ENCODE data around the gene BID. TPM values are rescaled to one million over a fixed set of nuclear protein-coding genes. Genes with fewer than 3 reads are reported as not detected.

Gene BID
- total RNA-seq, 4 donors from 2014 or later = 5.1 to 23.7 (median 9.8) TPM

DNA sequence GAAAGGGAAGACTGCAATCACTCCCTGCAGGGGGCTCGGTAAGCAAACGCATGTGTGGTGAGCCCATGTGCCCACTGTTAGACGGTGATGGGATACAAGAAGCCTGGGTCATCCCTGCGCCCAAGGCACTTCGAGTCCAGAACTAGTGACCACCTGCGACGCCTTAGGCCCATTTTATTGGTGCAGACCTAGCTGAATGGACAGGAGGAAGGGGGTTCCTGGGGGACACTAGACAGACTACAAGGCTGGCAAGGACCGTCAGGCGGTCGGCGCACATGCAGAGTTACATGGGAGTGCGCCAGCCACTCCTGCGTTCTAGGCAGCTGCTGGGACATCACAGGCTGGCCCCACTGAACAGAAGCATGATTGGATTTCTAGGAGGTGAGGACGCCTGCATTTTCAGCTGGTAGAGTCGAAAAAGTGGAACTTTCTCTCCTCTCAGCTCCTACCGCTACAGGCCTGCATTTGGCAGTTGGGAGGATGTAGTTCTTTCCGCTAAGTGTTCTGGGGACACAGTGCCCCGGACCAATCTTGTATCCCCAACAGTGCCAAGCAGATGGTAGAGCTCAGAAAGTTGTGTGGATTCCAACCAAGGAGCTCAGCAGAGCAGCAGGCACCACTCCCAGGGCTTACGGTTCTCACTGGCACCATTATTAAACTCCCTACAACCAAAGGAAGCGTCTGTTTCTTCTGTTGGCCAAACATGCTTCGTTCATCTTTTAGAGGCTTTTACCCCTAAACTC is 35.7 kb downstream of the BID start:
- ATAC-seq = peak in 1 of 2 donors; percentile 27

DNA sequence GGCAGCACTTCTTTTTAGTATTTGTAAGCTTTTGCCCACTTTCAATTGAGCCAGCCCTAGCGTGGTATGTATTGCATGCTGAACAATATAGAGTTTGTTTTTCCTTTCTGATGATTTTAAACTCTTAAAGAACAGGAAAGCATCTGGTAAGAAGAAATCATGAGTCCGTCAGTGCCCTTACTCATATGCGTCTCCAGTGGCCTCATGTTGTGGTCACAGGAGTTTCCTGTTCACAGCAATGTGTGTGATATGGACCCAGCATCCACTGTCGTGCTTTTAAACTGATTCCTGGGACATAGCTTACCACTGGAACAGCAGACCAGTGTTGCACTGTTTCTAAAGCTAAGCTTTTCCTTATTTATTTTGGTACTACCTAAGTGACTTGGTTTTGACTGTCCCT is 40.1 kb downstream of the BID start:
- Histone ChIP-seq H3K27ac (peak overlapping the region in 1 of 4 donors; percentile 2), H3K36me3 (peaks cover 0 to 63% of the 10 kb centered on the region in 2 donors), H3K4me3 (no peak overlapping the region), H3K4me1 (no peaks in the 10 kb centered on the region), H3K27me3 (no peaks in the 10 kb centered on the region), H3K9me3 (no peaks in the 10 kb centered on the region)
- ATAC-seq = no peak
- DNase-seq = no peak
- intact Hi-C loops (cut with DNase I; ENCODE audit: low total_unique reads) = no loop called here
- TF ChIP-seq, protein P1, sequence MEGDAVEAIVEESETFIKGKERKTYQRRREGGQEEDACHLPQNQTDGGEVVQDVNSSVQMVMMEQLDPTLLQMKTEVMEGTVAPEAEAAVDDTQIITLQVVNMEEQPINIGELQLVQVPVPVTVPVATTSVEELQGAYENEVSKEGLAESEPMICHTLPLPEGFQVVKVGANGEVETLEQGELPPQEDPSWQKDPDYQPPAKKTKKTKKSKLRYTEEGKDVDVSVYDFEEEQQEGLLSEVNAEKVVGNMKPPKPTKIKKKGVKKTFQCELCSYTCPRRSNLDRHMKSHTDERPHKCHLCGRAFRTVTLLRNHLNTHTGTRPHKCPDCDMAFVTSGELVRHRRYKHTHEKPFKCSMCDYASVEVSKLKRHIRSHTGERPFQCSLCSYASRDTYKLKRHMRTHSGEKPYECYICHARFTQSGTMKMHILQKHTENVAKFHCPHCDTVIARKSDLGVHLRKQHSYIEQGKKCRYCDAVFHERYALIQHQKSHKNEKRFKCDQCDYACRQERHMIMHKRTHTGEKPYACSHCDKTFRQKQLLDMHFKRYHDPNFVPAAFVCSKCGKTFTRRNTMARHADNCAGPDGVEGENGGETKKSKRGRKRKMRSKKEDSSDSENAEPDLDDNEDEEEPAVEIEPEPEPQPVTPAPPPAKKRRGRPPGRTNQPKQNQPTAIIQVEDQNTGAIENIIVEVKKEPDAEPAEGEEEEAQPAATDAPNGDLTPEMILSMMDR (IDR thresholded peaks at IDR 0.05 in 4 of 5, conservative IDR thresholded peaks at IDR 0.05 in 1 of 5) = no peak
- TF ChIP-seq POLR2A (IDR thresholded peaks at IDR 0.05) = no peak
- in situ Hi-C loops (cut with MboI; ENCODE audit: low sequenced_read_pairs in 4 of 4) = no loop called here

More for the DNA sequence above, 35.7 kb downstream of the BID start:
- Histone ChIP-seq H3K4me1 (peaks cover 0 to 4% of the 10 kb centered on the region in 2 donors), H3K9me3 (no peaks in the 10 kb centered on the region), H3K27ac (no peak overlapping the region), H3K4me3 (no peak overlapping the region), H3K27me3 (no peaks in the 10 kb centered on the region), H3K36me3 (peaks cover 0 to 26% of the 10 kb centered on the region in 2 donors)
- TF ChIP-seq, protein P1 (IDR thresholded peaks at IDR 0.05 in 4 of 5, conservative IDR thresholded peaks at IDR 0.05 in 1 of 5) = no peak
- TF ChIP-seq POLR2A (IDR thresholded peaks at IDR 0.05) = no peak
- intact Hi-C loops (cut with DNase I; ENCODE audit: low total_unique reads) (no loop called here), in situ Hi-C loops (cut with MboI; ENCODE audit: low sequenced_read_pairs in 4 of 4) (no loop called here)
- DNase-seq = no peak

DNA sequence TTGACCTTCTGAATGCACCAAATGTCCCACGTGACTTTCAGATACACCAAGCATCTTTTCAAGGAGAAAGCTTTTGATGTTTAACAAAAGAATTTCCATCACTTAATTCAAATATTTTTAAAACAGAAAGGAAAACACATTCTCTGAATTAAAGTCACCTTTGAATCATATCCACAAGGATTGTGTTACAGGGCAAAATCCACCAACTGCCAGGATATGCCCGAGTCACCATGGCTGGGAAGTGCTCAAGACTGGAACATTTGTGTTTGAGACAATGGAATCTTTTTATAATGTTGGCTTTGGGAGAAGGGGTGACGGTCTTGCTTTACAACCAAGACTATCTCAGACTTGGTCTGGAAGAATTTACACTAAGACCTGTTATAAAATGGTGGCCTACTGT is 40.8 kb downstream of the BID start:
- intact Hi-C loops (cut with DNase I; ENCODE audit: low total_unique reads) (no loop called here), in situ Hi-C loops (cut with MboI; ENCODE audit: low sequenced_read_pairs in 4 of 4) (no loop called here)
- Histone ChIP-seq H3K4me1 (no peaks in the 10 kb centered on the region), H3K27me3 (no peaks in the 10 kb centered on the region), H3K4me3 (no peak overlapping the region), H3K36me3 (peaks cover 0 to 70% of the 10 kb centered on the region in 2 donors), H3K9me3 (no peaks in the 10 kb centered on the region), H3K27ac (no peak overlapping the region)
- DNase-seq = no peak
- ATAC-seq = no peak
- TF ChIP-seq, protein P1 (IDR thresholded peaks at IDR 0.05 in 4 of 5, conservative IDR thresholded peaks at IDR 0.05 in 1 of 5) = no peak
- no peak for TF ChIP-seq POLR2A (IDR thresholded peaks at IDR 0.05)

DNA sequence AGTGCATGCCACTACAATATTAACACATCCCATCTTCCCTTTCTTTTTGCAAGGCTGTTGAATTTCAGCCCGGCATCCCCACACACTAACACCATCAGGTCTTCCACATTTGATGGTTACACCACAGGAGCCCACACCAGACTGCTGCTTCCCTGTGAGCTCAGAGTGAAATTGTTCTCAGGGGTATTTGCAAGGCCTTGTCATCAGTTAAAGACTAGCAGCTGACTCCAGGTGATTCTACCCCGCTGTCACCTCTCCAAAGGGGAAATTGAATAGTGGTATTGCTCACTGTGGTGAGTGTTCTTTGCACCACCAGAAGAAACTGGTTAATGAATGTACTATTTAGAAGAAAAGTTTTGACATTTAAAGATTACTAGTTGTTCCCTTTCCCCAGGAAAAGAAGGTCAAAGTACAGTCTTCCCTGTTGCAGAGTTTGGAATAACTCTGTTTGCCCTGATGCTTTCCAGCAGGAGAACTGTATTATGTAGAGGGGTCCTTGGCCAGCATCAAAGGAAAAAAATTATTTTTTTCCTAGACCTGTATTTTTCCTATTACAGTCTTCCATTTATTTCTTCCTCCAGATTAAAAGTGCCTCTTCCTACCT is 41.9 kb downstream of the BID start:
- DNase-seq = no peak
- no peak overlapping the region for H3K27ac ChIP-seq
- intact Hi-C loops (cut with DNase I; ENCODE audit: low total_unique reads) = no loop called here
- TF ChIP-seq, protein P1 (IDR thresholded peaks at IDR 0.05 in 4 of 5, conservative IDR thresholded peaks at IDR 0.05 in 1 of 5) = no peak
- TF ChIP-seq POLR2A (IDR thresholded peaks at IDR 0.05) = no peak
- ATAC-seq = no peak
- no peak overlapping the region for H3K4me3 ChIP-seq
- peaks cover 0 to 81% of the 10 kb centered on the region in 2 donors for H3K36me3 ChIP-seq
- in situ Hi-C loops (cut with MboI; ENCODE audit: low sequenced_read_pairs in 4 of 4) = no loop called here
- peaks cover 0 to 4% of the 10 kb centered on the region in 2 donors for H3K4me1 ChIP-seq
- H3K27me3 ChIP-seq = no peaks in the 10 kb centered on the region
- no peaks in the 10 kb centered on the region for H3K9me3 ChIP-seq

Data from gastrocnemius medialis (tissue), 4 donors.